ENCODE results near the gene NTN1.

Gene NTN1

DNA sequence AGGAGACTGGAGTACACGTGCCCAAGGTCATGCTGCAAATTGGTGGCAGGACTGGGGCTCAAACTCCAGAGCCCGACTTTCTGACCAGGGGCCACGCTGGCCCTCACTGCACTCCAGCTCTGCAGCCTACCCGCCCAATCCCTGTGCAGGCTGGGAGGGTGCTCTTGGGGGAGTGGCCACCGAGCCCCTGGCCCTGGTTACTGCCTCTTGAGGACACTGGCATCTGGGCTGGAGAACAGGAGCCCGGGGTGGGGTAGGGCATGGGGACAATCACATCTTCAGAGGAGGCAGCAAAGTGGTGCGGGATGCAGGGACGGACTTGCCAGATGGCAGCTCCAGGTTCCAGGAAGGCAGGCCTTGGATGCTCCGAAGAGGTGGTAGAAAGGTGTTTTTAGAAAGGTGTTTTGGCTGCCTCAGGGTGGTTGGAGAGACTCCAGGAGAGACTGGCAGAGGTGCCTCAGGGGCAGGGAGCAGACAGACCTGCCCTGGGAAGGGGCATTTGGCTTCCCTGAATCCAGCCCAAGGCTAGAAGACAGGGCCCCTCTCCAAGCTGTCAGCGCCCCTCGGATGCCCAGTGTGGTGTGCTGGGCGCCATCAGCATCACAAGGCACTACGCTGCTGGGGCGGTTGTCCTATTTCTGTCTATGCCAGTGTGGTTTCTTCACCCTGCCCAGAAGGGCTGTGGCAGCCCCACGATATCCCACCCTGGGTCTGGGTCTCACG lies 220.6 kb downstream of the NTN1 start:
- Mint-ChIP-seq H3K27me3 (ENCODE audit: low read depth) (peaks cover 14% of the 10 kb centered on the region), H3K9me3 (no peaks in the 10 kb centered on the region), H3K4me3 (peak overlapping the region; percentile 58 to 66 (median 61)), H3K4me1 (peaks cover 47% of the 10 kb centered on the region), H3K36me3 (ENCODE audit: low read depth) (no peaks in the 10 kb centered on the region), H3K27ac (peak overlapping the region in 2 of 3 experiments; percentile 59 to 77)
- TF ChIP-seq, protein P1, sequence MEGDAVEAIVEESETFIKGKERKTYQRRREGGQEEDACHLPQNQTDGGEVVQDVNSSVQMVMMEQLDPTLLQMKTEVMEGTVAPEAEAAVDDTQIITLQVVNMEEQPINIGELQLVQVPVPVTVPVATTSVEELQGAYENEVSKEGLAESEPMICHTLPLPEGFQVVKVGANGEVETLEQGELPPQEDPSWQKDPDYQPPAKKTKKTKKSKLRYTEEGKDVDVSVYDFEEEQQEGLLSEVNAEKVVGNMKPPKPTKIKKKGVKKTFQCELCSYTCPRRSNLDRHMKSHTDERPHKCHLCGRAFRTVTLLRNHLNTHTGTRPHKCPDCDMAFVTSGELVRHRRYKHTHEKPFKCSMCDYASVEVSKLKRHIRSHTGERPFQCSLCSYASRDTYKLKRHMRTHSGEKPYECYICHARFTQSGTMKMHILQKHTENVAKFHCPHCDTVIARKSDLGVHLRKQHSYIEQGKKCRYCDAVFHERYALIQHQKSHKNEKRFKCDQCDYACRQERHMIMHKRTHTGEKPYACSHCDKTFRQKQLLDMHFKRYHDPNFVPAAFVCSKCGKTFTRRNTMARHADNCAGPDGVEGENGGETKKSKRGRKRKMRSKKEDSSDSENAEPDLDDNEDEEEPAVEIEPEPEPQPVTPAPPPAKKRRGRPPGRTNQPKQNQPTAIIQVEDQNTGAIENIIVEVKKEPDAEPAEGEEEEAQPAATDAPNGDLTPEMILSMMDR (IDR thresholded peaks at IDR 0.05; ENCODE audit: unreplicated experiment in 3 of 3) = no peak

DNA sequence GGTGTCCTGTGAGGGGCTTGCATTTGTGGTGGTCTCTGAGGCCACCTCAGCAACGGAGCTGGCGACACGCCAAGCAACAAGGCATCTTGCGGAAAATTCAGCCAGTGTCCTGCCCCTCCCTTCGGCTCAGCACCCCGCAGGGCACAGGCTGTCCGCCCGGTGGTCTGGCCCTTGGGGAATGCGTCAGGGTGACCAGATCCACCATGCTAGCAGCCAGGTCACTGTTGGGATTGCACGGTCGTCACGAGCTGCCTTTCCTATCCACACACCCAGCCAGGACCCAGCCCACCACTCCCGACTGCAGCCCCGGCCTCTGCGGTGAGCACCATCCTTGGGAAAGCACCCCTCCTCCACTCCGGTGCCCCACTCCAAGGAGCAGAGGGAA lies 221.2 kb downstream of the NTN1 start:
- Mint-ChIP-seq H3K27me3 (ENCODE audit: low read depth) (peaks cover 14% of the 10 kb centered on the region), H3K4me3 (peak overlapping the region; percentile 9 to 30 (median 17)), H3K9me3 (no peaks in the 10 kb centered on the region), H3K27ac (peak overlapping the region in 2 of 3 experiments; percentile 37 to 39), H3K4me1 (peaks cover 47% of the 10 kb centered on the region), H3K36me3 (ENCODE audit: low read depth) (no peaks in the 10 kb centered on the region)
- TF ChIP-seq, protein P1 (IDR thresholded peaks at IDR 0.05; ENCODE audit: unreplicated experiment in 3 of 3) = no peak

DNA sequence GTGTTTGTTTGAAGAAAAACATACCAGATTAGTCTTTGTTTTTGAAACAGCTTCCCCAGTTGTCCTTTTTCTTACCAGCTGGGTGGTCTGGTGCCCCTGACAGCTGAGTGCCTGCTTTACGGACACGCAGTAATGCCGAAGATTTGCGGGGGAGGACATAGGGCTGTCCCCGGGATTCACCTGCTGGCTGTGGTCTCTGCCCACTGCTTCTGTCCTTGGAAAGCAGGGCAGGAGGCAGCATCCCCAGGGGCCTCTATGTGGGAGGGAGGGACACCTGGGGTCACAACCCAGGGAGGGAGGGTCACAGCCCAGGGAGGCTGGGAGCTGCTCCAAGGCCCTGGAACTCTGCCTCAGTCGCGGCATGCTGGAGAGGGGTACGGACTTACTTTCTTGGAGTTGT lies 221.7 kb downstream of the NTN1 start:
- H3K27ac Mint-ChIP-seq = peak overlapping the region in 2 of 3 experiments; percentile 37 to 39
- peaks cover 47% of the 10 kb centered on the region for H3K4me1 Mint-ChIP-seq
- H3K9me3 Mint-ChIP-seq = no peaks in the 10 kb centered on the region
- no peaks in the 10 kb centered on the region for H3K36me3 Mint-ChIP-seq (ENCODE audit: low read depth)
- TF ChIP-seq, protein P1 (IDR thresholded peaks at IDR 0.05; ENCODE audit: unreplicated experiment in 3 of 3) = no peak
- peaks cover 14% of the 10 kb centered on the region for H3K27me3 Mint-ChIP-seq (ENCODE audit: low read depth)
- H3K4me3 Mint-ChIP-seq = peak overlapping the region in 1 of 3 experiments; percentile 9

DNA sequence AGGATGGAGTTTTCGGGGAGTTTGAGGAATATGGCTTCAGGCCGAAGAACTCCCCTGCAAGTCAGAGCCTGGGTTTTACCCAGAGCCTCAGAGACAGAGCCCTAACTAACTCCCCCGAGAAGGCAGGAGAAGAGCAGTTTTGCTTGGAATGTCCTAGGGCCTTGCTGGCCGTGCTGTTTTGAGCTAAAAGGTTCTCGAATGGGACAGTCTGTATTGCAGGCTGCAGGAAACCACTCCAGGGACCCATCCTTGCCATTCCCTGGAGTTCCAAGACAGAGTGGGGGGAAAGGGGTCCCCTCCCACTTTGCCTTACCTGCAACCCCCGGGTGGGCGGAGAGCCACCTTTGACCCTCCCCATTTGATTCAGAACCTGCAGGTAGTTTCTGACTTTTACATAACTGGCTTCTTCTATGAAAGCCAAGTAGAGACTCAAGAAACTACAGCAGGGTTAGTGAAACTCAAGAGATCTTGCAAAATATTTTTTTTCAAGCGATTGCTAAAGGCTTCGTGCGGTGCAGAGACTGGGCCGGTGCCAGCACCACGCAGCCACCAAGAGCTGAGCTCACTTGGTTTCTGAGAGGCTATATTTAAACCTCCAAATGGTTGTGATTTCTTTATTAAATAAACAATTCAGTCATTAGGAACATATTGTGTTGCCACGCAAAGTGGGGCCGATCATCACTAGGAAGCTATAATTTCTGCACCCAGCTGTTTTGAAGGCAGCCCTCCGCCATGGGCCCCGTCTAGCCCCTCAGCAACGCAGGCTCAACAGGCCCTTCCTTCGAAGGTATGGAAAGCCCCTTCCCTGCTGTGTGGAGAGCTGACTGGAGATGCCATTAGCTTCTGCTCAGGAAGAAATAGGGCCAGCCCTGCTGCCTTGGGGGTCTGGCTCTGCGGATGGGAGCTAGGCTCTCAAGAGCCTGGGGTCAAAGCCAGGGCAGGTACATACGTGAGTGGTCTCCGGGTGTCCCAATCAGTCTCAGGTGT lies 223.0 kb downstream of the NTN1 start:
- Mint-ChIP-seq H3K9me3 (no peaks in the 10 kb centered on the region), H3K4me3 (no peak overlapping the region), H3K27ac (peak overlapping the region; percentile 22 to 84 (median 81)), H3K4me1 (peaks cover 41% of the 10 kb centered on the region), H3K36me3 (ENCODE audit: low read depth) (peaks cover 3% of the 10 kb centered on the region), H3K27me3 (ENCODE audit: low read depth) (peaks cover 1% of the 10 kb centered on the region)
- TF ChIP-seq, protein P1 (IDR thresholded peaks at IDR 0.05; ENCODE audit: unreplicated experiment in 3 of 3) = no peak

DNA sequence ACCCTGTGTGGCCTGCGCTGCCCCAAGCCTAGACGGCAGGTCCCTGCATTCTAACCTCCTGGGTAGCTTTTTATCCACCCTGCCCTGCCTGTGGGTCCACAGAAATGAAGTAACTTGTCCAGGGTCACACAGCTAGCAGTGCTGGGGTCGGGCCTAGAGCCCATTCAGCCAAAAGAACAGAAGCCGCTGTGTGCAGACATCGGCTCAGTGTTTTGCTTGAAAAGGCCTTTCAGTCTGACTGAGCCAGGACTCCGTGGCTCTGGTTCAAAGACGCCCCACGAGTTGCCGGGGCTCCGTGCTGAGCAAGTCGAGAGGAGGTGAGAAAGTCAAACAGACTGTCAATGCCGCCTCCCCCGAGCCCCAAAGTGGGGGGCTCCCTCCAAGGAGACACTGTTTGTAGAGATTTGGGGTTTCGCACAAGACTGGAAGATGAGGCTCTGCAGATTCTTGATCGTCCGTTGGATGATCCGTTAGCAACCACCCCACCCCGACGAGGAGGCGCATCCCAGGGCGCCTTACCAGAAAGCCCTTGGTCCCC lies 226.2 kb downstream of the NTN1 start:
- H3K27me3 Mint-ChIP-seq (ENCODE audit: low read depth) = no peaks in the 10 kb centered on the region
- H3K27ac Mint-ChIP-seq = peak overlapping the region in 1 of 3 experiments; percentile 26
- H3K4me3 Mint-ChIP-seq = no peak overlapping the region
- peaks cover 4% of the 10 kb centered on the region for H3K36me3 Mint-ChIP-seq (ENCODE audit: low read depth)
- H3K9me3 Mint-ChIP-seq = no peaks in the 10 kb centered on the region
- TF ChIP-seq, protein P1 (IDR thresholded peaks at IDR 0.05; ENCODE audit: unreplicated experiment in 3 of 3) = no peak
- peaks cover 20% of the 10 kb centered on the region for H3K4me1 Mint-ChIP-seq

Measured in nephron (organoid).